A172 (cell line): ENCODE measurements around the gene TRIM6. TPM values are rescaled to one million over a fixed set of nuclear protein-coding genes. Genes with fewer than 3 reads are reported as not detected.
"Not testable (repeated sequence)": the region's sequence is repeated elsewhere in the genome, so short reads cannot be mapped to it uniquely, and the experiment has no call there.

Experiments used
- DNase-seq: peaks from one replicate; pipeline ENCODE4 v3.0.0-alpha.2; 2015; ENCODE audit warnings: low spot score
- total RNA-seq: library from RNA; depleted of rRNA; stranded (reverse); fragments of >200 nt; shearing (Covaris generic); gene quantifications from 2 replicates; pipeline ENCODE4 v1.2.3, GENCODE V29; 2014; rRNA removed

TRIM6 gene
- total RNA-seq: 5.0 and 6.7 TPM in 2 replicates

- DNase-seq: peak; percentile 16
Measured at GRCh38 chr11:5596607-5597201, at the start of gene TRIM6. TRIM6 (plus strand) TSS chr11:5596637; CDS start chr11:5596898, 261 bp downstream.

GRCh38 chr11:5547982-5548381, 48.5 kb upstream of the TRIM6 start:
- no peak for DNase-seq

DNA sequence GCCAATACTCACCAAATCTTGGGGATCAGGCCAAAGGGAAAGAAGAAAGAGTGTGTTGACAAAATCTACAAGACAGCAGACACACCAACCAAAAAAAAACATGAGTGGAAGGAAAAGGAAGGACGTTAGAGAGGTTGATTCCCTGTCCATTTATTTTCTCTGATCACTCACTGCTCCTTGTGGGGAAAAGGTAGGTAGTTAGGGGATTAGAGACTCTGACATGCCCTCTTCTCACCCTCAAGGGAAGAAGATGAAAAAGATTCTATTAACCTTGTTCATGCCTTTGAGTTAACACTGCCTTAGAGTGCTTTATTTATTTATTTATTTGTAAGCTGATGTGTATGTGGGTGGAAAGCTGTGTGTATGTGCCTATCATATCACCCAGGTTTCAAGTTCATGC, 48.0 kb upstream of the TRIM6 start, which contains the start of gene OR52H1:
Gene OR52H1, minus strand, starts transcription at position 101 of the 400 bp plus-strand sequence. CDS start 3,035 bp downstream, outside the sequence.
- DNase-seq: no peak

- peak; percentile 73 for DNase-seq
Measured at GRCh38 chr11:5550440-5551095, 45.9 kb upstream of the TRIM6 start.

DNA sequence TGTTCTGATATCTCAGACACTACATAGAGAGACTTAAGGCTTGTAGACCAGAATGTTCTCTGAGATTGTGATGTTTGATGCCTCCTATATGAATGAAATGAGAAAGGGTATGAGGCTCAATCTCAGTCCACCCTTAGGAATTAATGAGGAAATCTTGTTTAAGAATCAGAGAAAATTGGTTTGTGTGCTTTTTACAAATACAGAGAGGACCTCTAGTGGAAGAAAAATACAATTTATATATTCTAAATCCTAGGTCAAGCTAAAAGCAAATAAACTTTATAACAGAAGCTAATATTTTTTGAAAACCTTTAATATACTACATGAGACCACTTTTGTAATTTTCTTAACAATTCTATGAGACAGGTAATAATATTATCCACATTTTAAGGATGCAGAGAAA, 43.1 kb upstream of the TRIM6 start:
- DNase-seq: no peak

DNA sequence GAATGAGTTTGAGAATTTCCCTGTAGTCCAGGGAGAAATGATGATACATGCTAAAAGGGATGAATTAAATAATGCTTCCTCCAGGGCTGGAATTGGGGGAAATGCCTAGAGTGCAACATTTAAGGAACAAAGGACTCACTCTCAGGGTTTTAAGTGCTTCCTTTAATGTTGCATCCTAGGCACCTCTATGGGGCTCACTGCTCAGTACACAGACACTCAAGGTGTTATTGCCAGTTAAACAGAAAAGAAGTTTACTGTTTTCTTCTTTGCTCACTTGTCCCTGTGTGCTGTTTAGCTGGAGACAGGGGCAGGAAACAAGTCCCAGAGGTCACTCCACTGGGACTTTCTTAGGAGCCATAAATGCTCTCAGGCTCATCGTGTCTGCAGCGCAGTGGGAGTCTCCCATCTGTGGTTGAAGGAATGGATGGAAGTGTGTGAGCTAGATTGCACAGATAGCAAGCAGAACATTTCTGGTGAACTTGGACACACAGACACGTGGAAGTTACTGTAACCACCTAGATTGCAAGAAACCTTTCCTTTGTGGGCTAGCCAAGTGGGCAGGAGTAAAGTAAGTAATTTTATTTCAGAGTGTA, 39.7 kb upstream of the TRIM6 start:
- no peak for DNase-seq

DNA sequence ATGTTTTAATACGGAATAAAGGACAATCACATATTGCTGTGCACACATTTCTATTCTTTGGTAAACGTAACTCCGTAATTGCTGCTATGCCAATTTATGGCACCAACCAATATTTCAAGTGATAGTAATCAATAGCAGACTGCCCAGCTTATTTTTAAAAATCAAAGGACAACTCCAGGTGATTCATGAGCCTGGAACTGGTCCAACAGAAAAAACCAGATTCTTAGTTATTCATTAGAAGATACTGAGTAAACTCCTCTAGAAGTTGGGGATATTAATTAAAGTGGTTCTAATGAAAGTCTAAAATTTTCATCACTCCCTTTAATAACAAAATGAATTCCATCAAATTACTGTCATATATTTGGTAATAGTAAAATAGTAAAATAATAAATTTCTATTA, 38.7 kb upstream of the TRIM6 start:
- DNase-seq: no peak

DNA sequence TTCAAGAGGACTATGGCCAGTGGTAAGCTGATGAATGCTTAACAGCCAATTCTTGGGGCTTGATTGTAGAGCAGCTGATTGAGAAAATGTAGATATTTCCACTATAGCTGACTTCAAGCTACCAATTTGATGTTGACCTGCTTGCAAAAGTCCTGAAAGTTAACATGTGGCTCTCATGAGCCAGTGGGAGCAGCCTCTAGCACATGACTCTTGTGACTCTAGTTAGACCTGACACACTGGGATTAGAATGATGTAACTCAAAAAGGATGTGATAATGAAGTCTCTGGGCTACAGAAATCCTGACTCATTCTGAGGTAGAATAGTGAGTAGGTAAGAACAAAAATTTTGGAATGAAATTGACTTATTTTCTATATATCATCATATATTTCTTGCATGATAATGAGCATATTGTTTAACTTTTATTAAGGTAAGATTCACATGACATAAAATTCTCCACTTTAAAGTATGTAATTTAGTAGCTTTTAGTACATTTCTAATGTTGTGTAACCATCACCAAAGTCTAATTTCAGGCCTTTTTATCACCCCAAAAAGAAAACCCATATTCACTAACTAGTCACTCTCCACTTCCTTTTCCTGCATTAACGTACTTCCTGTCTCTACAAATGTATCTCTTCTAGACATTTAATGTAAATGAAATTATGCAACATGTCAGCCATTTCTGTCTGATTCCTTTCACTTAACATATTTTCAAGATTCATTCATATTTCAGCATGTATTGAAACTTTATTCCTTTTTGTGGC, 32.0 kb upstream of the TRIM6 start:
- DNase-seq: peak; percentile 10

DNA sequence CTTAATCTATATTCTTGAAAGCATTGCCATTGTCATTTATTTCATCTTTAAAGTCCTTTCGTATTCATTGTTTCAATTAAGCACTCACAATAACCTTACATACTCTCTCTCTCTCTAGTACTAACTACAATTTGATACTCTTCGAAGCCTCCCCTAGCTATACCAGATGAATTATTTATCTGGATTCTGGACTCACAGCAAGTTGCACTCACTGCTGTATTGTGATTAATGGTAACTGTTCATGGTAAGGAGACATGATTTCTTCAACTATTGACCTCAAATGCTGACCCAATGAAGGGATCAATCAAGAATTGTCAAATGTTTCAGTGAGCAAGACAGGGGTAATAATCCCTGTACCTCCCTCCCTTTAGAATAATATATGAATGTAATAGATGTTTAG, 21.8 kb upstream of the TRIM6 start:
- no peak for DNase-seq

DNA sequence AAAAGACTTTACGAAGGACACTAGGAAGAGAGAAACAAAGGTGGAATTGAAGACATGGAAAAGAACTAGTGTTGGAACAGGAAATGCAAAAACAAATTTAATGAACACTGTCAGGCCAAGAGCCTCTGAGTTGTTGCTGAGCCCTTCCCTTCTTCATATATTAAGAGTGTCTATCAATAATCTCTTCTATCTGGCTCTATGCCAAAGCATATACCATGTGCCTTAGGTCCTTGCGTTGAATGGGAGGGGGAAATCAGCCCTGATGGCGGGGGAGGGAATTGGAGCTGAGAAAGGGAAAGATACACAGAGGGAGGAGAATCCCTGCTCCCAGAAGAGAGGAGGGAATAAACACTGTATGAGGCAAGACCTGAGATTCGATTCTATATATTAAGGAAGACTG, 21.3 kb upstream of the TRIM6 start:
- DNase-seq: no peak

DNA sequence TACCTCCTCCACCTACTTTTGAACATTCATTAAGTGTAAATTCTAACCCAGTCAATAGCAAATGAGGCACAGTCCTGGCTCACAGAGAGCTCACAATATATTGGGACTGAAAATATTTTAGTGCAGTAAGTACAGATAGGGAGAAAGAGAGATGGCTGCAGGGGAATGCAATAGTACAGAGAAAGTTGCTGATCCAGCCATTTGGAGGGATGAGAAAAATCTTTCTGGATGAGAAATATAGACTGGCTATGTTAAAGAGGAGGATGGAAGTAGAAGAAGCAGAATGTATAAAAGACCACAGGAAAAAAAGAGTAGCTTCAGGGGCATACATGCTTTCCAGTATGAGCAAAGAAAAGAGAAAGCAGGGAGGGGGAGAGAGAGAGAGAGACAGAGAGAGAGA, 19.3 kb upstream of the TRIM6 start:
- no peak for DNase-seq

DNA sequence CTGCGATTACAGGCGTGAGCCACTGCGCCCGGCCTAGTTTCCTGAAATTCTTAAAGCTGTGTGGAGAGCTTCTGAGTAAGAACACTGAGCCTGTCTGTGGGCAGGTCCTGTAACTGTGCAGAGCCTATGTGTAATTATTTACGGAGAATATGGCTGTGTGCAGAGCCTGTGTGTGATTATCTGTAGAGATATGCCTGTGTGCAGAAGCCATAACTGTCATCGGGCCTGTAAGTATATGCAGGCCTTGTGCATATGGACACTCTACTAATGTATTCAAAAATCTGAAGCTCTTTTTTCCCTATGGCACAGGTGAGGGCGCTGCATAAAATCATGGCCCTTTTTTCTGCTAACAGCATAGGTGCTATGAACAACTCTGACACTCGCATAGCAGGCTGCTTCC, 15.9 kb upstream of the TRIM6 start, which contains the start of gene OR52B6:
Gene OR52B6, plus strand, starts transcription at position 301 of the 400 bp plus-strand sequence. Its CDS starts 0 bp downstream, at position 301.
- no peak for DNase-seq

DNA sequence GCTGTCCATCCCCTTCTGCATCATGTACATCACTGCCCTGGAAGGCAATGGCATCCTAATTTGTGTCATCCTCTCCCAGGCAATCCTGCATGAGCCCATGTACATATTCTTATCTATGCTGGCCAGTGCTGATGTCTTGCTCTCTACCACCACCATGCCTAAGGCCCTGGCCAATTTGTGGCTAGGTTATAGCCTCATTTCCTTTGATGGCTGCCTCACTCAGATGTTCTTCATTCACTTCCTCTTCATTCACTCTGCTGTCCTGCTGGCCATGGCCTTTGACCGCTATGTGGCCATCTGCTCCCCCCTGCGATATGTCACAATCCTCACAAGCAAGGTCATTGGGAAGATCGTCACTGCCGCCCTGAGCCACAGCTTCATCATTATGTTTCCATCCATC, 15.4 kb upstream of the TRIM6 start:
- no peak for DNase-seq

DNA sequence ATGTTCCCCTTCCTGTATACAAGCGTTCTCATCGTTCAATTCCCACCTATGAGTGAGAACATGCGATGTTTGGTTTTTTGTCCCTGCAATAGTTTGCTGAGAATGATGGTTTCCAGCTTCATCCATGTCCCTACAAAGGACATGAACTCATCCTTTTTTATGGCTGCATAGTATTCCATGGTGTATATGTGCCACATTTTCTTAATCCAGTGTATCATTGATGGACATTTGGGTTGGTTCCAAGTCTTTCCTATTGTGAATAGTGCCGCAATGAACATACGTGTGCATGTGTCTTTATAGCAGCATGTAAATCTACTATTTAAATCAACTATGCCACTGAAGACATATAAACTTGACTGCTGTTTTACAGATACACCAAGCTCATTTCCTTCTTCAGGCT, 12.0 kb upstream of the TRIM6 start:
- not testable (repeated sequence) for DNase-seq

- not testable (repeated sequence) for DNase-seq
Measured at GRCh38 chr11:5589906-5590305, 6.5 kb upstream of the TRIM6 start.

DNA sequence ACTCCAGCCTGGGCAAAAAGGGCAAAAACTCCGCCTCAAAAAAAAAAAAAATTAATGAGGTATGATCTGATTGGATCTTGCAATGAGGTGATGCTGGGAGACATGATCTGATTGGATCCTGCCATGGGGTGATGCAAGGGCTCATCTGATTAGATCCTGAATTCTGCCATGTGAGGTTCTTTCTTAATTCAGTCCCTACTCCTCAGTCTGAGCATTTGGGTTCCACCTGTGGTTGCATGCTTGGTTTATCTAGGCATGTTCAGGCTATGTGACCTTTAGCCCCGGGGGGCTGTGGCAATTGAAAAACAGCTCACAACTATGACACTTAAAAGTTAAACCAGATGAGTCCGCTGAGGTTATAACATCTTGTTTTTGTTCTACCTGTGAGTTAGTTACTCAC, 4.8 kb upstream of the TRIM6 start:
- no peak for DNase-seq

DNA sequence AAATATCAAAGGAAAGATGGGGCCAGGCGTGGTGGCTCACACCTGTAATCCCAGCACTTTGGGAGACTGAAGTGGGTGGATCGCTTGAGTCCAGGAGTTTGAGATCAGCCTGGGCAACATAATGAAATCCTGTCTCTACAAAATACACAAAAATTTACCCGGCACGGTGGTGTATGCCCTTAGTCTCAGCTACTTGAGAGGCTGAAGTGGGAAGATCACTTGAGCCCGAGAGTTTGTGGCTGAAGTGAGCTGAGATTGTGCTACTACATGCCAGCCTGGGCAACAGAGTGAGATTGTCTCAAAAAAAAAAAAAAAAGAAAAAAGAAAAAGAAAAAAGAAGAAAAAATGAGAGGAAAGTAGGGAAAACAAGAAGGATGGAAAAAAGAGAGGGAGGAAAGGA, 3.8 kb upstream of the TRIM6 start:
- no peak for DNase-seq

- DNase-seq: no peak
Measured at GRCh38 chr11:5593146-5593545, 3.3 kb upstream of the TRIM6 start.

DNA sequence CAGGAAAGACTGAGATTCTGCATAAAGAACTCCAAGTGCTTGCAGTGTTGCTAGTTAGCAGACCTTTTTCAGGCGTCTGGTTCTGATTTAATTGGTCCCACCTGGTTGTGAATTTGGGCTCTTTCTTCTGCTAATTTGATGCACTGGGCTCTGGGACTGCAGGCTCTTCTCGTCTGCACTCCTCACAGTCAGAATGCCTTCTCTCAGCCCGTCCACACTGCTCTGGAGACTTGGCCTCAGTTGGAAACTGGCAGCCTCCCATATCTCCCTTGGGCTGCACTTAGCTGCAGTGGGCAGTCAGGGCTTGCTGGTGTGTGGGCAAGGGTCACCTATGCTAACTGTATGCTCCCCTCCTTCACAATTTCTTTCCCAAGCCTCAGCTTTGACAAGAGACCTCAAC, 1.5 kb downstream of the TRIM6 start:
- DNase-seq: no peak

DNA sequence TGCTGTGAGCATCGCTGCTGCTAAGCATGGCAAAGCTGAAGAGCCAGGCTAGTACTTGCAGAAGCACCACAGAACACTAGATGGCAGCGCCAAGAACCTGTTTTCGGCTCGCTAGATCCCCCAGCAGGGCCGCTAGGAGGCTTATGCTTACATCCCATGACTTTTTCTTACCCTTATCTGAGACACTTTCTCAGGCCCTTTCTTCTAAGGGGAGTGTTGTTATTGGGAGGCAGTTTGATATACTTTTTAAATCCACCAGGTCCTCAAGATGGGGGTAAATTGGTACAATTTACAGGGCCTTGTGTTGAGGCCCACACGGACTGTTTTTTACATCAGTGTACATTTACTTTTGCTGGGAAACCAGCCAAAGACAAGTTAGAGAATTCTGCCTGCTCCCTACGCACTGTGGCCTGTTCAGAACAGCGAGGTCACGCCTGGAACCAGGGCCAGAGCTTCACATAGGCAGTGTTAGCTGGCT, 4.0 kb downstream of the TRIM6 start:
- DNase-seq: peak; percentile 77

DNA sequence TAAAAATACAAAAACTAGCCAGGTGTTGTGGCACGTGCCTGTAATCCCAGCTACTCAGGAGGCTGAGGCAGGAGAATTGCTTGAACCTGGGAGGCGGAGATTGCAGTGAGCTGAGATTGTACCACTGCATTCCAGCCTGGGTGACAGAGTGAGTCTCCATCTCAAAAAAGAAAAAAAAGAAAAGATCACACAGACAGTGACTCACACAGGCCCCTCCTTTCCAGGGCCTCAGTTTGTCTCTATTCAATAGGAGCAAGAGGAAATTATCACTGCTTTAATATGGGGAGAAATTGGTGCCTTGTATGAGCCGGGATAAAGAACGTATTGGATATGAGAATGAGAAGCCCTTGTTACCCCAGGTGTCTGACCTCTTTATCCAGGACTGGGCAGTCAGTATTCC, 6.4 kb downstream of the TRIM6 start:
- DNase-seq: not testable (repeated sequence)

DNA sequence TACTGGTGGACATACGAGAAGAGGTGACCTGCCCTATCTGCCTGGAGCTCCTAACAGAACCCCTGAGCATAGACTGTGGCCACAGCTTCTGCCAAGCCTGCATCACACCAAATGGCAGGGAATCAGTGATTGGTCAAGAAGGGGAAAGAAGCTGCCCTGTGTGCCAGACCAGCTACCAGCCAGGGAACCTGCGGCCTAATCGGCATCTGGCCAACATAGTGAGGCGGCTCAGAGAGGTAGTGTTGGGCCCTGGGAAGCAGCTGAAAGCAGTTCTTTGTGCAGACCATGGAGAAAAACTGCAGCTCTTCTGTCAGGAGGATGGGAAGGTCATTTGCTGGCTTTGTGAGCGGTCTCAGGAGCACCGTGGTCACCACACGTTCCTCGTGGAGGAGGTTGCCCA, 6.9 kb downstream of the TRIM6 start:
- DNase-seq: no peak
